Astrocyte (in vitro differentiated cells and primary cell): ENCODE data around the gene ADSS1. TPM values are rescaled to one million over a fixed set of nuclear protein-coding genes. Genes with fewer than 3 reads are reported as not detected.
A peak's percentile ranks its signal among the peaks of the same experiment; 100 is the strongest.

Experiments
- DNase-seq: peaks from one replicate; pipeline ENCODE4 v3.0.0-alpha.2; 2010; ENCODE audit warnings: low read depth
- FAIRE-seq: peaks from 2 replicates; lab custom pipeline; 2011; peaks lifted over from hg19 to GRCh38; lab: Jason Lieb, UNC
- H2AFZ ChIP-seq: 2 replicates; pipeline ENCODE4 v1.6.0; 2012; ENCODE audit warnings: low read depth, low read length, inconsistent platforms
- H3K27ac ChIP-seq: 2 replicates; pipeline ENCODE4 v1.5.1; 2011; ENCODE audit warnings: low read depth, low read length, inconsistent platforms
- H3K27me3 ChIP-seq: 2 replicates; pipeline ENCODE4 v1.6.0; 2011; ENCODE audit warnings: low read length, inconsistent platforms; ENCODE audit not compliant: insufficient read depth
- H3K36me3 ChIP-seq: 2 replicates; pipeline ENCODE4 v1.5.1; 2011; ENCODE audit warnings: low read length, inconsistent platforms; ENCODE audit not compliant: insufficient read depth
- H3K4me1 ChIP-seq: 2 replicates; pipeline ENCODE4 v1.5.1; 2011; ENCODE audit warnings: low read length, inconsistent platforms; ENCODE audit not compliant: insufficient read depth
- H3K4me2 ChIP-seq: 2 replicates; pipeline ENCODE4 v1.6.0; 2012; ENCODE audit warnings: low read length, inconsistent platforms
- H3K4me3 ChIP-seq: 2 replicates; pipeline ENCODE4 v1.5.1; 2011; ENCODE audit warnings: low read depth, mild to moderate bottlenecking, low read length, inconsistent platforms; ENCODE audit not compliant: insufficient read depth
- H3K79me2 ChIP-seq: 2 replicates; pipeline ENCODE4 v1.6.0; 2012; ENCODE audit warnings: mild to moderate bottlenecking, low read length, inconsistent platforms; ENCODE audit not compliant: insufficient read depth
- H3K9ac ChIP-seq: 2 replicates; pipeline ENCODE4 v1.6.0; 2012; ENCODE audit warnings: mild to moderate bottlenecking, low read length, inconsistent platforms
- H3K9me3 ChIP-seq: 2 replicates; pipeline ENCODE4 v1.5.1; 2012; ENCODE audit warnings: low read depth, mild to moderate bottlenecking, low read length, inconsistent platforms; ENCODE audit not compliant: insufficient read depth
- H4K20me1 ChIP-seq: 2 replicates; pipeline ENCODE4 v1.6.0; 2012; ENCODE audit warnings: low read length, inconsistent platforms; ENCODE audit not compliant: insufficient read depth
- H3K27ac Mint-ChIP-seq: one replicate; pipeline ENCODE4 v1.8.0; 2021; ENCODE audit warnings: mild to moderate bottlenecking, mixed read lengths; ENCODE audit not compliant: unreplicated experiment
- H3K27me3 Mint-ChIP-seq: one replicate; pipeline ENCODE4 v1.8.0; 2021; ENCODE audit warnings: low read depth, mixed read lengths; ENCODE audit not compliant: unreplicated experiment
- H3K36me3 Mint-ChIP-seq: one replicate; pipeline ENCODE4 v1.8.0; 2021; ENCODE audit warnings: low read depth, mixed read lengths; ENCODE audit not compliant: unreplicated experiment
- H3K4me1 Mint-ChIP-seq: one replicate; pipeline ENCODE4 v1.8.0; 2021; ENCODE audit warnings: low read depth, mixed read lengths; ENCODE audit not compliant: unreplicated experiment
- H3K4me3 Mint-ChIP-seq: one replicate; pipeline ENCODE4 v1.8.0; 2021; ENCODE audit warnings: mild to moderate bottlenecking, moderate library complexity, mixed read lengths; ENCODE audit not compliant: unreplicated experiment
- H3K9me3 Mint-ChIP-seq: one replicate; pipeline ENCODE4 v1.8.0; 2021; ENCODE audit warnings: mild to moderate bottlenecking, mixed read lengths; ENCODE audit not compliant: unreplicated experiment
- CTCF ChIP-seq: IDR thresholded peaks from 2 replicates; pipeline ENCODE4 v1.5.1; 2011; ENCODE audit warnings: low read depth, mild to moderate bottlenecking, inconsistent platforms, low read length, moderate library complexity; ENCODE audit not compliant: insufficient read depth
- EZH2 ChIP-seq: IDR thresholded peaks from 2 replicates; pipeline ENCODE4 v1.6.1; 2012; ENCODE audit warnings: mild to moderate bottlenecking, low read length, inconsistent platforms; ENCODE audit not compliant: insufficient read depth
- total RNA-seq: library from RNA; stranded (reverse); gene quantifications from 2 replicates; pipeline ENCODE4 v1.2.1, GENCODE V29; 2021

ADSS1 gene
- total RNA-seq, 1 donor from 2014 or later, result 4.4 TPM

GRCh38 chr14:104754213-104754851, 30.3 kb downstream of the ADSS1 start:
- FAIRE-seq, result no peak
- Mint-ChIP-seq H3K9me3 (no peaks in the 10 kb centered on the region), H3K27ac (peak overlapping the region; percentile 80), H3K36me3 (peaks cover 5% of the 10 kb centered on the region), H3K27me3 (no peaks in the 10 kb centered on the region), H3K4me1 (peaks cover 18% of the 10 kb centered on the region), H3K4me3 (peak overlapping the region; percentile 91)
- TF ChIP-seq CTCF, result no peak
- no peak for TF ChIP-seq EZH2
- peak overlapping the region; percentile 100 for H3K4me2 ChIP-seq
- H3K9me3 ChIP-seq, result no peaks in the 10 kb centered on the region
- H3K4me3 ChIP-seq, result peak overlapping the region; percentile 74
- peaks cover 59% of the 10 kb centered on the region for H4K20me1 ChIP-seq
- H2AFZ ChIP-seq, result no peak overlapping the region
- DNase-seq, result no peak
- H3K27ac ChIP-seq, result no peak overlapping the region
- H3K27me3 ChIP-seq, result no peaks in the 10 kb centered on the region
- peaks cover 57% of the 10 kb centered on the region for H3K79me2 ChIP-seq
- H3K4me1 ChIP-seq, result peaks cover 16% of the 10 kb centered on the region
- H3K9ac ChIP-seq, result peak overlapping the region; percentile 90
- peaks cover 8% of the 10 kb centered on the region for H3K36me3 ChIP-seq

GRCh38 chr14:104755621-104756020, 31.6 kb downstream of the ADSS1 start:
- H3K4me1 ChIP-seq, result peaks cover 16% of the 10 kb centered on the region
- no peak overlapping the region for H3K4me2 ChIP-seq
- peaks cover 57% of the 10 kb centered on the region for H3K79me2 ChIP-seq
- H3K9ac ChIP-seq, result no peak overlapping the region
- Mint-ChIP-seq H3K4me3 (no peak overlapping the region), H3K9me3 (no peaks in the 10 kb centered on the region), H3K4me1 (peaks cover 14% of the 10 kb centered on the region), H3K27ac (no peak overlapping the region), H3K27me3 (no peaks in the 10 kb centered on the region), H3K36me3 (peaks cover 5% of the 10 kb centered on the region)
- no peaks in the 10 kb centered on the region for H3K27me3 ChIP-seq
- peaks cover 72% of the 10 kb centered on the region for H4K20me1 ChIP-seq
- H2AFZ ChIP-seq, result no peak overlapping the region
- H3K27ac ChIP-seq, result no peak overlapping the region
- DNase-seq (no peak), FAIRE-seq (no peak)
- no peaks in the 10 kb centered on the region for H3K9me3 ChIP-seq
- H3K36me3 ChIP-seq, result peaks cover 9% of the 10 kb centered on the region
- no peak overlapping the region for H3K4me3 ChIP-seq
- no peak for TF ChIP-seq EZH2
- TF ChIP-seq CTCF, result no peak

- Mint-ChIP-seq H3K27me3 (no peaks in the 10 kb centered on the region), H3K4me3 (no peak overlapping the region), H3K9me3 (no peaks in the 10 kb centered on the region), H3K36me3 (peaks cover 9% of the 10 kb centered on the region), H3K27ac (no peak overlapping the region), H3K4me1 (peaks cover 14% of the 10 kb centered on the region)
- Histone ChIP-seq H4K20me1 (peaks cover 79% of the 10 kb centered on the region), H3K9ac (no peak overlapping the region), H3K4me3 (no peak overlapping the region), H3K27me3 (no peaks in the 10 kb centered on the region), H3K9me3 (no peaks in the 10 kb centered on the region), H3K36me3 (peaks cover 9% of the 10 kb centered on the region), H3K27ac (no peak overlapping the region), H3K4me2 (no peak overlapping the region), H3K4me1 (peaks cover 16% of the 10 kb centered on the region), H3K79me2 (peaks cover 57% of the 10 kb centered on the region), H2AFZ (no peak overlapping the region)
- DNase-seq, result no peak
- TF ChIP-seq EZH2, result no peak
- no peak for FAIRE-seq
Measured at GRCh38 chr14:104756477-104757237, 32.6 kb downstream of the ADSS1 start.
